Left cardiac atrium (tissue), 4 donors: ENCODE data around the gene R3HDM4. TPM values are rescaled to one million over a fixed set of nuclear protein-coding genes. Genes with fewer than 3 reads are reported as not detected.

ENCODE experiments used
- ATAC-seq, 2 donors: fragments of 200-7000 bp; cut with Tn5 transposase; one replicate each; pipeline ENCODE4 v1.9.1; 2020; ENCODE audit warnings: mild to moderate bottlenecking in 2 of 2, moderate library complexity in 2 of 2
- DNase-seq: peaks from one replicate; pipeline ENCODE4 v3.0.0-alpha.2; 2020
- intact Hi-C, 2 donors: fragments of 100-400 bp; cut with DNase I; formaldehyde crosslinking; loops; one replicate each; pipeline versions ENCODE4 v1.14.1 to v1.15.1; 2022 to 2023
- total RNA-seq, 2 donors: library from RNA; stranded (reverse); fragmentation: NEBNext Ultra II Directional; extraction: Animal tissue kit (Norgen Biotek cat#: 25700); gene quantifications; one replicate each; pipeline ENCODE4 v1.2.1, GENCODE V29; 2021
- donor health status: DM: no; HTN: yes; CAD: no.
- donor health status: DM: no; HTN: yes; CAD: no; lungs with severe emphysema.
- donor health status: DM: yes; HTN: yes; CAD: no.
- donor health status: Dilated cardiomyopathy.

Gene R3HDM4
- total RNA-seq, 2 donors from 2014 or later, result 18.3 to 31.6 TPM

DNA sequence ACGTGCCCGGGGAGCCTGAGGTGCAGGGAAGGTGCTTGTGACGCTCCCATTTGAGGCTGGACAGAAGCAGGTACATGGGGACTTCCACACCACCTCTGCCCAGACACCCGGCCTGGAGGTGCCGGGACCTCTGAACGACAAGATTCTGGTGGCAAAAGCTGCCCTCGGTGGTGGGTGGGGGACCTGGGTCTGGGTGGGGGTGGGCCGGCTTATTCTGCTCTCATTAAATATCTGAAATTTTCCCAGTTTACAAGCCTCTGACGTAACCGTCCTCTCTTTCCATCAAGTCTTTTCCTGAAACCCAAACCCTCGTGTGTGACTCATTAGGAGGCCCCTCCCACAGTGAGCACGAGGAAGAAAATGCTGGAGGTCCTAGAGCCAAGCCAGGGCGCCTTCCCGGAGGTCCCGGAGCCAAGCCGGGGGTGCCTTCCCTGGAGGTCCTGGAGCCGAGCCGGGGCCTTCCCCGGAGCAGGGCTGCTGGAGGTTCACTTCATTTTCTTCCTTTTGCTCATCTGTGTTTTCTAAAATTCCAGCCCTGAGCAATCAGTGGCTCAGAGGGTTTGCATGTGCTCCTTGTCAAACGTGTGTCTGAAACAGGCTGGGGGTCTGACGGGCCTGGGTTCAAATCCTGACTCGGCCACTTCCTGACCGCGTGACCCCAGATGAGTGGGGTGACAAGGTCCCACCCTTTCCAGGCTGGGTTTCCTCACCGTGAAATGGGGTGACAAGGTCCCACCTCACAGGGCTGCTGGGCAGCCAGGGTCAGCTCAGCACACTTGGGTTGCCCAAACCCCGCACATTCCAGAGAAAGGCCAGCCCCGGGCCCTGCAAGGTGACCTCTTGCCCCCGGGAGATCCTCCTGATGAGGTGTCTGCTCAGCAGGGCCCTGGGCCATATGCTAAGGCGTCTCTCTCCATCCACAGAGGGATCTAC is 43.5 kb downstream of the R3HDM4 start:
- ATAC-seq (peak; percentile 46 to 58), DNase-seq (peak; percentile 79)
- intact Hi-C loops, result no loop called here

DNA sequence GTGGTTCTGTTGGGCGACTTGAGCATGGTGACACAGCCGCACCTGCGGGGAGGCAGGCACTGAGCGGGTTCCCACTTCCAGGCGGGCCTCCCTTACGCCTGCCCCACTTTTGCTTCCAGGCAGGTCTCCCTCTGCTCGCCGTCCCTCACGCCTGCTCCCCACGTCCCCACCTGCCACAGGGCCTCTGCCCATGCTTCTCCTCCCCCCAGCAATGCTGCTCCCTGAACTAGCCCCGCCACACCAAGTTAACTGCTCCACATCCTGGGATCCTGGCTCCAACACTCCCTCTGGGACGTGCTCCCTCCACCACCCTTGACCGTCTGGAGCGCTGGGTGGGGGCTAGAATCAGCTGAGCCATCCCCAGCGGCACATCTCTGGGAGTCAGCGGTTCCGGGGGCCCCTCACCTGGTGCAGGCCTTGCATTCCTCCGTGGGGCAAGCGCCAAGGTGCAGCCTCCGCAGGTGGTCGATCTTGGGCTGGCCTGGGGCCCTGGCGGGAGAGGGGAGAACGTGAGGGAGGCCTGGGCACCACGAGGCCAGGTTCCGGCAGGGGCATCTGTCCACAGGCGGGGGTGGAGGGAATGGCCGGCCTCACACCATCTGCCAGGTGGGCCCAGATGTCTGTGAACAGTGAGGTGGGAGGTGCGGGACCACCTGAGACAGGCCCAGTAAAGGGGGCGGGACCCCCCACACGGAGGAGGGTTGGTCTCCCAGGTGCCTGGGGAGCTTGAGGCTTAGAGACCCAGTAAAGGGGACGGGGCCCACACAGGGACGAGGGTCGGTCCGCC is 44.4 kb downstream of the R3HDM4 start:
- DNase-seq, result no peak
- intact Hi-C loops, result no loop called here
- ATAC-seq, result no peak

DNA sequence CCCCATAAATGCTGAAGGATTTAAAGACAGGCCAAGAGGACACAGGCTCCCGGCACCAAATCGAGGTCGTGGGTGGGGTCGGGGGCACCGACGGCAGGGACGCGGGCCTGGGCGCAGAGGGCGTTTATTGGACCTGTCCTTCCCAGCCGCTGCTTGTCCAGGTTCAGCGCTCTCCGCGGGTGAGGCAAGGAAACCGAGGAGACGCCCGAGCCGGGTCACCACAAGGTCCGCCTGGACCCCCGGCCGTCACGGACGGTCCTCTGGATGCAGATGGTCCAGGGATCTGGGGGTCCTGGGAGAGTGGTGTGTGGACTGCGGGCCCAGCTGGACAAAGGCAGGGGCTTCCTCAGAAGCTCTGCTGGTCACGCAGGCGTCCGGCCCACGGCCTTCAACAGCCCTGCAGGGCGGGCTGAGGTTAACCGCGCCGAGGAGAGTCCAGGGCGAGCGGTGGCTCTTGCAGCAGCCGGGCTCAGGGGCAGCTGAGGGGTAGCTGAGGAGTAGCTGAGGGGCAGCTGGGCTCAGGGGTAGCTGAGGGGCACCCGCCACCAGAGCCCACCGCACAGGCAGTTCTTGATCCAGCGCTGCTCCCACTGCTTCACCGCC is 45.1 kb downstream of the R3HDM4 start:
- intact Hi-C loops, result no loop called here
- ATAC-seq, result no peak
- DNase-seq, result no peak

DNA sequence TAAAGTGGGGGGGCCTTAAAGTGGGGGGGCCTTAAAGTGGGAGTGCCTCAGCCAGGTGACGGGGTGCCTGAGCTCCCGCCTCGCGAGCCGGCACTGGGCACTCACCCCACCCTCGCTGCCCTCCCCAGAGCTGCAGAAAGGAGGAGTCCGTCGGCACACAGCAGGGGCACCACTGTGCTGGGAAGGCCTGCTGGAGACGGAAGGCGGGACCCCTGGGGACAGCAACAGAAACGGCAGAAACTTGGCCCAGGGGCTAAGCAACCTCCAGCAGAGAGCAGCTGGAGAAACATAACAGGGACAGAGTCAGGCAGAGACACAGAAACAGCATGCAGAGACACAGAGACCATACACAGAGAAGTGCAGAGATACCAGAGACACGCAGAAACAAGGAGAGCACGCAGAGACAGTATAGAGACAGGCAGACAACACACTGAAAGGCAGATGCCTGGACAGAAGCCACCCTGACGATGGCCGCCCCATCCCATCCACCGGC is 45.7 kb downstream of the R3HDM4 start:
- intact Hi-C loops, result no loop called here
- ATAC-seq, result peak in 1 of 2 donors; percentile 12
- DNase-seq, result no peak

DNA sequence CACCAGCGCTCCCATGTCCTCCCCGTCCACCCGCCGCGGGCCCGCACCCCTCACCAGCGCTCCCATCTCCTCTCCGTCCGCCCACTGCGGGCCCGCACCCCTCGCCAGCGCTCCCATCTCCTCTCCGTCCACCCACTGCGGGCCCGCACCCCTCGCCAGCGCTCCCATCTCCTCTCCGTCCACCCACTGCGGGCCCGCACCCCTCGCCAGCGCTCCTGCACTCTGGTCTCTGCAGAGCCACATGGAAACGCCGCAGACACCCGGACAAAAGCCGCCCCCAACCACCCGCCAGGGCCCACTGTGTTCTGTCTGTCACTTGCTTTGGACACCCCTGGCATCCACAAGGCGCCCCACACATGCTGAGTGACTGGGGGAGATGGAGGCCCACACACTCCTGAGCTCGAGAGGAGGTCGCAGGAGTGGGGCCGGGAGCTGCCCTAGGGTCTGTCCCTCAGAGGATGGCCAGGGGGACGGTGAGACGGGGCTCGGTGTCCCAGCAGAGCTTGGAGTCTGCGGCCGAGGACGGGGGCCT is 46.2 kb downstream of the R3HDM4 start:
- no peak for ATAC-seq
- DNase-seq, result no peak
- intact Hi-C loops, result no loop called here

DNA sequence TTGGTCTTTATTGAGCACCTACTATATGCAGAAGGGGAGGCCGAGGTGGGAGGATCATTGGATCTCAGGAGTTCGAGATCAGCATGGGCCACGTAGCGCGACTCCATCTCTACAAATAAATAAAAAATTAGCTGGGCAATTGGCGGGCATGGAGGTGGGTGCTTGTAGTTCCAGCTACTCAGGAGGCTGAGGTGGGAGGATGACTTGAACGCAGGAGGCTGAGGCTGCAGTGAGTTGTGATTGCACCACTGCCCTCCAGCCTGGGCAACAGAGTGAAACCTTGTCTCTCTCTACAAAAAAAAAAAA is 49.8 kb downstream of the R3HDM4 start:
- DNase-seq, result no peak
- no peak for ATAC-seq
- intact Hi-C loops, result loop anchor here (5.0 kb wide), 1 partner anchor 54 kb away; the partner anchor contains the start of gene KISS1R (in 2 of the 2)

DNA sequence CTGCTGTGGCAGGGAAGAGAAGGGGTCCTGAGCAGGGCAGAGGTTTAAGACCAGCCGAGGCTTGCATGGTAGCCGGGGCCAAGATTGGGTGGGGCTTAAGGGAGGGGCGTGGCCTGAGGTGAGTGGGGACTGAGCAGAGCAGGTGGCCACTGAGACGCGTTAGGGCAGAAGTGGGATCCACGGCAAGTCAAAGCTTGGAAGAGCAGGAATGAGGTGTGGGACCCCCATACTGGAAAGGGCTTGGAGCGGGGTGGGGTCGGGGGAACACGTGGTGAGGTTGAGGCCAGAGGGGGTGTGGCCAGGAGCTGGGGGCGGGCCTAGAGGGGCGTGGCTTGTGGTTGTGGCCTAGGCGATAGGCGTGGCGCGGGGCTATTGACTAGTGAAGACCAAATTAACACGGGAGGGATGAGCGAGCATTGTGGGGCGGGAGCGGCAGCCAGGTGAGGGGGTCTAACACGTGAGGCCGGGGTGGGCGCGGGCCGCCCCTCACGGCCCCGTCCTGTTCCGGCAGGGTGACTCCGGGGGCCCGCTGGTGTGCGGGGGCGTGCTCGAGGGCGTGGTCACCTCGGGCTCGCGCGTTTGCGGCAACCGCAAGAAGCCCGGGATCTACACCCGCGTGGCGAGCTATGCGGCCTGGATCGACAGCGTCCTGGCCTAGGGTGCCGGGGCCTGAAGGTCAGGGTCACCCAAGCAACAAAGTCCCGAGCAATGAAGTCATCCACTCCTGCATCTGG is 50.3 kb downstream of the R3HDM4 start:
- intact Hi-C loops, result loop anchor here (5.0 kb wide), 1 partner anchor 55 kb away; the partner anchor contains the start of gene KISS1R (in 2 of the 2)
- ATAC-seq, result peak in 1 of 2 donors; percentile 35
- DNase-seq, result peak; percentile 75

DNA sequence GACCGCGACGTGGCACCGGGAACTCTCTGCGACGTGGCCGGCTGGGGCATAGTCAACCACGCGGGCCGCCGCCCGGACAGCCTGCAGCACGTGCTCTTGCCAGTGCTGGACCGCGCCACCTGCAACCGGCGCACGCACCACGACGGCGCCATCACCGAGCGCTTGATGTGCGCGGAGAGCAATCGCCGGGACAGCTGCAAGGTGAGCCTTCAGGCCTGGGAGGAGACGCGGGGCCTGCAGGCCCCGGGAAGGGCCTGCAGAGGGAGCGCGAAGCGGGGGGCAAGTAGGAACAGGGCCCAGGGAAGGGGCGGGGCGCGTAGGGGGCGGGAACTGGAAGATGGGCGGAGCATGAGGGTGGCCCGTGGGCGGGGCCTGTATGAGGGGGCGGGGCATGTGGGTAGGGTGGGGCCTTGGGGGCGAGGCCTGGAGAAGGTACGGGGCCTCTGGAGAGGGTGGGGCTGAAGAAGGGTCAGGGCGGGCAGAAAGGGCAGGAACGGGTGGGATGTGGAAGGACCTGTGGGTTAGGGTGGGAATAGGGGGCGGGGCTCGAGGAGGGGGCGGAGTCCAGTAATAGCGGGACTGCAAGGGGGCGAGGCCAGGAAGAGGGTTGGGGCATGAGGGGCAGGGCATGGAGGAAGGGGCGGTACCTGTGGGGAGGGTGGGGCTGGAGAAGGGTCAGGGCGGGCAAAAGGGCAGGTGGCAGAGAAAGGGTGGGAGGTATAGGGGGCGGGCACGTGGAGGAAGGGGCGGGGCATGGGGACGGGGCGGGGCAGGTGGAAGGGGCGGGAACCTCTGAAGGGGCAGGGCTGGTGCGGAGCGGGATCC is 51.1 kb downstream of the R3HDM4 start:
- peak in 1 of 2 donors; percentile 9 for ATAC-seq

DNA sequence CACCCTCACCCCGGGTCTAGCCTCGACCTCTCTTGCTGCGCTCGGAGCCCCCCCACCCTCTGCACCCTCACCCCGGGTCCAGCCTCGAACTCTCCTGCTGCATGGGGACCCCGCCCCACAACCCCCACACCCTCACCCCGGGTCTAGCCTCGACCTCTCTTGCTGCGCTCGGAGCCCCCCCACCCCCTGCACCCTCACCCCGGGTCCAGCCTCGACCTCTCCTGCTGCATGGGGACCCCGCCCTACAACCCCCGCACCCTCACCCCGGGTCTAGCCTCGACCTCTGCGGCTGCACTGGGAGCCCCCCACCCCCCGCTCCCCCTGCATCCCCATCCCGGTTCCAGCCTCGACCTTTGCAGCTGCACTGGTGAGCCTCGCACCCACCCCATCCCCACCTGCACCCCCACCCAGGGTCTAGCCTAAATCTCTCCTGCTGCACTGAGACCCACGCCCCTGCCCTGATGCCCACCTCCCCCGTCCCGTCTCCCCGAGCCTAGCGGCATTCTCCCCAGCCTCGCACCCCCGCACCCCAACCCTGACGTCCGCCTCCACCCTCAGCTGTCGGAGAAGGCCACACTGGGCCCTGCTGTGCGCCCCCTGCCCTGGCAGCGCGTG is 51.8 kb downstream of the R3HDM4 start:
- no peak for DNase-seq
- intact Hi-C loops, result loop anchor here (5.0 kb wide), 1 partner anchor 56 kb away; the partner anchor contains the start of gene KISS1R (in 2 of the 2)
- no peak for ATAC-seq

More for the DNA sequence above, 51.1 kb downstream of the R3HDM4 start:
- DNase-seq, result no peak
- intact Hi-C loops, result loop anchor here (5.0 kb wide), 1 partner anchor 55 kb away; the partner anchor contains the start of gene KISS1R (in 2 of the 2)

DNA sequence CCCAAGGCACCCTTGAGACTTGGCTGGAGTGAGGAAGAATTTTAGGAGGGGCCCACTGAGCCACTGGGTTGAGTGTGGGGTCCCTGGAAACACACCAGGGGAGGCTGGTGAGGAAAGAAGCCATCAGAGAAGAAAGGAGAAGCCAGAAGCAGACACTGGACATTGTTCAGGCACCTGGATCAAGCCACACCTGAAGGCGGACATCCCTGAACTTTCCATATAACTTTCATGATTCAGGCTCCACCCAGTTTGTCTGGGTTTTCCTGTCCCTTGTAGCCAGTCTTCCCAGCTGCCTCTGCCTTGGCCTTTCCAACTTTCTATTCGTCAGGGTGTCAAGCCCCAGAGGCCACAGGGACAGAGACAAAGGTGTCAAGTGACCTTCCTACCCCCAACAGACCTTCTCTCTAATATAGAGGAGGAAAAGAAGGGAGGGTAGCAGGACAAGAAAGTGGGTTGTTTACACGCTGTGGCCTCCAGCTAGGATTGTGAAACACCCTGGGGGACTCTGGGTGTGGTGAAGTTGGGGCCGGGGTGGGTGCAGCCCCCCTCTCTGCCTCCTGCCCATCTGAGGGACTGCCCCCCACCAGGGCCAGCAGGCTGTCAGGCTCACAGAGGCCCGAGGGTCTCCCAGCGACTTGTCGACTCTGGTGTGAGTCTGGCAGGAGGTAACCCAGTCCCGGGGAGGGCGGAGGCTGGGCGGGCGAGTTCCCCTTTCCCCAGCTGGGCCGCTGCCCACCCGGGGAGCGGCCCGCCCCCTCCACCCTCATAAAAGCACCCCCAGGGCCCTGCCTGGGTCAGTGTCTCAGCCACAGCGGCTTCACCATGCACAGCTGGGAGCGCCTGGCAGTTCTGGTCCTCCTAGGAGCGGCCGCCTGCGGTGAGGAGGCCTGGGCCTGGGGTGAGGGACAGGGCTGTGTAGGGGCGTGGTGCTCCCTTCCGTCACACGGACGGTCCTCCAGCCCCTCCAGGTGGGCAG is 53.9 kb downstream of the R3HDM4 start, which contains the start of gene CFD:
Gene CFD, plus strand, starts transcription at position 797 of the 976 bp plus-strand sequence. Its CDS starts 26 bp downstream, at position 823.
- intact Hi-C loops, result loop anchor here (10.0 kb wide), 2 partner anchors 84 to 126 kb away; partner anchors contain the start of gene WDR18 (in 1 of the 2)
- DNase-seq, result peak; percentile 71
- ATAC-seq, result peak; percentile 47 to 71

DNA sequence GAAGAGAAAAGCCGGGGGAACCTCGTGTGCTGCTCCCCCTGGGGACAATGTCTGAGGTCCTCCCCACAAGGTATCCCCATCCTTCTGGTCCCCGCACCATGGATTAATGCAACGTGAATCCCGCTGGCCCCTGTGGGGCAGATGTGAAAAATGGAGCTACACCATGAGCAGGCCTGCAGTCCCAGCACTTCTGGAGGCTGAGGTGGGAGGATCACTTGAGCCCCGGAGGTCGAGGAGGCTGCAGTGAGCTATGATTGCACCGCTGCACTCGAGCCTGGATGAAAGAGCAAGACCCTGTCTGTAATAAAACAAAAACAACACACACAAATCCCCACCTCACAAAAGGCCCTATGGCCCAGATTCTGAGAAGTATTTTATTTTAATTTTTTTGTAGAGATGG is 54.7 kb downstream of the R3HDM4 start:
- ATAC-seq, result no peak
- DNase-seq, result no peak
- intact Hi-C loops, result loop anchor here (10.0 kb wide), 2 partner anchors 83 to 127 kb away; partner anchors contain the start of gene WDR18 (in 1 of the 2)

DNA sequence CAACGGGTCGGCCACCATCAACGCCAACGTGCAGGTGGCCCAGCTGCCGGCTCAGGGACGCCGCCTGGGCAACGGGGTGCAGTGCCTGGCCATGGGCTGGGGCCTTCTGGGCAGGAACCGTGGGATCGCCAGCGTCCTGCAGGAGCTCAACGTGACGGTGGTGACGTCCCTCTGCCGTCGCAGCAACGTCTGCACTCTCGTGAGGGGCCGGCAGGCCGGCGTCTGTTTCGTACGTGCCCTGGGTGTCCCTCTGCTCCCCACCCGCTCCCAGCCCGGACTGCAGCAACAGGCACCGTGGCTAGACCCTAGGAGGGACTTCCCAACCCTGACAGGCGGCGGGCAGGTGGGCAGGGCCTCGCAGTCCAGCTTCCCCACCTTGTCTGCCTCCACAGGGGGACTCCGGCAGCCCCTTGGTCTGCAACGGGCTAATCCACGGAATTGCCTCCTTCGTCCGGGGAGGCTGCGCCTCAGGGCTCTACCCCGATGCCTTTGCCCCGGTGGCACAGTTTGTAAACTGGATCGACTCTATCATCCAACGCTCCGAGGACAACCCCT is 57.4 kb downstream of the R3HDM4 start:
- DNase-seq, result no peak
- intact Hi-C loops, result loop anchor here (10.0 kb wide), 2 partner anchors 81 to 129 kb away; partner anchors contain the start of gene WDR18 (in 1 of the 2)

DNA sequence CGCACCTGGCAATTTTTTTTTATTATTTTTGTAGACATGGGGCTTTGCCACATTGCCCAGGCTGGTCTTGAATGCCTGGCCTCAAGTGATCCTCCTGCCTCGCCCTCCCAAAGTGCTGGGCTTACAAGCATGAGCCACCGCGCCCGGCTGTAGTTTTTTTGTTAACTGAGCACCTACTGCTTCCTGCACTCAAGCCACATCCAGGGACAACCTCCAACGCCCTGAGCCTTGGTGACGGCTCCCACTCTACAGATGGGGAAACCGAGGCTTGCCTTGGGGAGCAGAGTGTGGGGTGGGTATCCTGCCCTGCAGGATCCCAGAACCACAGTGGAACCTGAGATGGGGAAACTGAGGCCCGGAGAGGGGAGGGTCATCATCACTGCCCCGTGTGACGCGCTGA is 57.9 kb downstream of the R3HDM4 start:
- ATAC-seq (no peak), DNase-seq (no peak)
- intact Hi-C loops, result loop anchor here (10.0 kb wide), 2 partner anchors 80 to 130 kb away; partner anchors contain the start of gene WDR18 (in 1 of the 2)

More for the DNA sequence above, 57.4 kb downstream of the R3HDM4 start:
- ATAC-seq, result no peak

DNA sequence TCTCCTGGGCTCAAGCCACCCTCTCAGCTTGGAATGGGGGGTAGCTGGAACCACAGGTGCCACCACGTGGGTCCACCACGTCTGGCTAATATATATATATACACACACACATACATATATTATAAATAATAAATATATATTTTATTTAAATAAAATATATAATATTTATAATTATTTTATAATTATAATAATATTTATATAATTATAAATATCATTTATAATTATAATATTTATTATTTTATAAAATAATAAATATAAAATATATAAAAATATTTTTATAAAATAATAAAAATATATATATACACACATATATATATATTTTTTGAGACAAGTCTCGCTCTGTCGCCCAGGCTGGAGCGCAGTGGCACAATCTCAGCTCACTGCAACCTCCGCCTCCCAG is 58.5 kb downstream of the R3HDM4 start:
- intact Hi-C loops, result loop anchor here (10.0 kb wide), 2 partner anchors 80 to 130 kb away; partner anchors contain the start of gene WDR18 (in 1 of the 2)

More for the DNA sequence above, 58.5 kb downstream of the R3HDM4 start:
- DNase-seq (no peak), ATAC-seq (no peak)
